HEK293 (cell line): Measurements from ENCODE around the gene UBQLN1.

Source experiments
- CTCF ChIA-PET: fragments of 350-600 bp; formaldehyde crosslinking; extraction: SDS; loops from one replicate; lab custom pipeline; 2021; ENCODE audit warnings: antibody characterized with exemption; lab: Yijun Ruan, JAX
- POLR2A ChIA-PET: fragments of 300-600 bp; formaldehyde crosslinking; extraction: SDS; loops from one replicate; lab custom pipeline; 2020; ENCODE audit warnings: antibody characterized with exemption, inconsistent platforms; lab: Yijun Ruan, JAX
- H3K27ac ChIP-seq: fragments of 200-500 bp; sonication (Bioruptor generic); 2 replicates; pipeline ENCODE4 v1.5.1; 2014; ENCODE audit warnings: low read depth, low read length, control low read depth, inconsistent platforms; ENCODE audit errors: extremely low read depth
- H3K36me3 ChIP-seq, 2 experiments: fragments of 200-500 bp in 1 of 2; sonication (Bioruptor generic) in 1 of 2; 1 replicate in 1 of 2; 2 replicates in 1 of 2; pipeline ENCODE4 v1.5.1; 2014 to 2017; ENCODE audit warnings: inconsistent platforms in 2 of 2, low read length in 2 of 2; ENCODE audit not compliant: control insufficient read depth in 2 of 2, insufficient read depth in 1 of 2
- H3K4me1 ChIP-seq: fragments of 200-500 bp; sonication (Bioruptor generic); 2 replicates; pipeline ENCODE4 v1.5.1; 2014; ENCODE audit warnings: mild to moderate bottlenecking, low read length, inconsistent platforms; ENCODE audit not compliant: control insufficient read depth, insufficient read depth
- H3K4me3 ChIP-seq: 2 replicates; pipeline ENCODE4 v1.5.1; 2011; ENCODE audit warnings: low read depth, mild to moderate bottlenecking, control low read depth, low read length, moderate library complexity
- H3K9me3 ChIP-seq: fragments of 200-500 bp; sonication (Bioruptor generic); 2 replicates; pipeline ENCODE4 v1.5.1; 2014; ENCODE audit warnings: low read depth, low read length, inconsistent platforms; ENCODE audit not compliant: control insufficient read depth, insufficient read depth
- GFI1B ChIP-seq: fragments of 450-650 bp; formaldehyde crosslinking; IDR thresholded peaks from 2 replicates; pipeline ENCODE4 v1.5.1; 2016; ENCODE audit warnings: missing biosample characterization, missing genetic modification characterization
- HOXD13 ChIP-seq: sonication (generic); formaldehyde crosslinking; IDR thresholded peaks from 2 replicates; pipeline ENCODE4 v1.8.0; 2022; ENCODE audit warnings: missing genetic modification reagents, borderline replicate concordance
- IKZF3 ChIP-seq: fragments of 450-650 bp; IDR thresholded peaks from 2 replicates; pipeline ENCODE4 v1.5.0; 2018; ENCODE audit warnings: missing biosample characterization, mild to moderate bottlenecking, missing genetic modification characterization, moderate library complexity
- INSM2 ChIP-seq: fragments of 450-650 bp; formaldehyde crosslinking; IDR thresholded peaks from 2 replicates; pipeline ENCODE4 v1.5.1; 2016; ENCODE audit warnings: missing biosample characterization, missing genetic modification characterization
- KLF10 ChIP-seq: fragments of 450-650 bp; IDR thresholded peaks from 2 replicates; pipeline ENCODE4 v1.5.1; 2018; ENCODE audit warnings: missing biosample characterization, mild to moderate bottlenecking, missing genetic modification characterization
- KLF17 ChIP-seq: fragments of 450-650 bp; formaldehyde crosslinking; IDR thresholded peaks from 2 replicates; pipeline ENCODE4 v1.5.1; 2016; ENCODE audit warnings: missing biosample characterization, missing genetic modification characterization
- KLF9 ChIP-seq: fragments of 450-650 bp; formaldehyde crosslinking; IDR thresholded peaks from 2 replicates; pipeline ENCODE4 v1.5.1; 2016; ENCODE audit warnings: missing biosample characterization, missing genetic modification characterization, low read depth
- OVOL3 ChIP-seq: fragments of 450-650 bp; formaldehyde crosslinking; IDR thresholded peaks from 2 replicates; pipeline ENCODE4 v1.5.1; 2016; ENCODE audit warnings: missing biosample characterization, missing genetic modification characterization
- PRDM6 ChIP-seq: fragments of 450-650 bp; formaldehyde crosslinking; IDR thresholded peaks from 2 replicates; pipeline ENCODE4 v1.5.1; 2017; ENCODE audit warnings: missing biosample characterization, missing genetic modification characterization
- SALL2 ChIP-seq: fragments of 450-650 bp; formaldehyde crosslinking; IDR thresholded peaks from 2 replicates; pipeline ENCODE4 v1.5.0; 2017; ENCODE audit warnings: missing biosample characterization, mild to moderate bottlenecking, missing genetic modification characterization, borderline replicate concordance
- SCRT1 ChIP-seq: fragments of 450-650 bp; formaldehyde crosslinking; IDR thresholded peaks from 2 replicates; pipeline ENCODE4 v1.5.1; 2016; ENCODE audit warnings: missing biosample characterization, missing genetic modification characterization, borderline replicate concordance
- ZBTB44 ChIP-seq: fragments of 450-650 bp; IDR thresholded peaks from 2 replicates; pipeline ENCODE4 v1.5.1; 2018; ENCODE audit warnings: missing biosample characterization, mild to moderate bottlenecking, missing genetic modification characterization
- ZNF10 ChIP-seq: fragments of 450-650 bp; formaldehyde crosslinking; IDR thresholded peaks from 2 replicates; pipeline ENCODE4 v1.5.1; 2017; ENCODE audit warnings: missing biosample characterization, missing genetic modification characterization
- ZNF155 ChIP-seq: fragments of 450-650 bp; formaldehyde crosslinking; IDR thresholded peaks from 2 replicates; pipeline ENCODE4 v1.5.1; 2016; ENCODE audit warnings: missing biosample characterization, missing genetic modification characterization
- ZNF2 ChIP-seq: fragments of 450-650 bp; formaldehyde crosslinking; IDR thresholded peaks from 2 replicates; pipeline ENCODE4 v1.5.1; 2016; ENCODE audit warnings: missing biosample characterization, missing genetic modification characterization
- ZNF23 ChIP-seq: fragments of 450-650 bp; formaldehyde crosslinking; IDR thresholded peaks from 2 replicates; pipeline ENCODE4 v1.5.1; 2016; ENCODE audit warnings: missing biosample characterization, missing genetic modification characterization, borderline replicate concordance
- ZNF335 ChIP-seq: fragments of 450-650 bp; formaldehyde crosslinking; conservative IDR thresholded peaks from 2 replicates; pipeline ENCODE4 v1.5.1; 2016; ENCODE audit warnings: missing biosample characterization, missing genetic modification characterization
- ZNF354C ChIP-seq: fragments of 450-650 bp; formaldehyde crosslinking; IDR thresholded peaks from 2 replicates; pipeline ENCODE4 v1.5.1; 2016; ENCODE audit warnings: missing biosample characterization, missing genetic modification characterization, low read depth, borderline replicate concordance
- ZNF433 ChIP-seq: fragments of 450-650 bp; formaldehyde crosslinking; IDR thresholded peaks from 2 replicates; pipeline ENCODE4 v1.5.1; 2016; ENCODE audit warnings: missing biosample characterization, missing genetic modification characterization, low read depth
- ZNF473 ChIP-seq: fragments of 450-650 bp; formaldehyde crosslinking; IDR thresholded peaks from 2 replicates; pipeline ENCODE4 v1.5.1; 2017; ENCODE audit warnings: missing biosample characterization, missing genetic modification characterization
- ZNF548 ChIP-seq: fragments of 450-650 bp; formaldehyde crosslinking; IDR thresholded peaks from 2 replicates; pipeline ENCODE4 v1.5.1; 2016; ENCODE audit warnings: missing biosample characterization, missing genetic modification characterization
- ZNF561 ChIP-seq: fragments of 450-650 bp; IDR thresholded peaks from 2 replicates; pipeline ENCODE4 v1.5.1; 2018; ENCODE audit warnings: missing biosample characterization, missing genetic modification characterization, borderline replicate concordance
- ZNF623 ChIP-seq: fragments of 450-650 bp; formaldehyde crosslinking; IDR thresholded peaks from 2 replicates; pipeline ENCODE4 v1.5.1; 2016; ENCODE audit warnings: missing biosample characterization, missing genetic modification characterization
- ZNF654 ChIP-seq: fragments of 450-650 bp; formaldehyde crosslinking; IDR thresholded peaks from 2 replicates; pipeline ENCODE4 v1.5.1; 2016; ENCODE audit warnings: low read depth, missing biosample characterization, missing genetic modification characterization
- ZNF747 ChIP-seq: fragments of 450-650 bp; formaldehyde crosslinking; IDR thresholded peaks from 2 replicates; pipeline ENCODE4 v1.5.1; 2016; ENCODE audit warnings: missing biosample characterization, missing genetic modification characterization
- ZNF830 ChIP-seq: fragments of 450-650 bp; IDR thresholded peaks from 2 replicates; pipeline ENCODE4 v1.5.0; 2018; ENCODE audit warnings: missing biosample characterization, missing genetic modification characterization, low read depth, mild to moderate bottlenecking, moderate library complexity
- ZSCAN30 ChIP-seq: fragments of 450-650 bp; IDR thresholded peaks from 2 replicates; pipeline ENCODE4 v1.5.1; 2018; ENCODE audit warnings: missing biosample characterization, mild to moderate bottlenecking, missing genetic modification characterization, moderate library complexity

UBQLN1 gene

GRCh38 chr9:83675466-83675865, 32.3 kb downstream of the UBQLN1 start:
- POLR2A ChIA-PET = no interaction called here
- no peaks in the 10 kb centered on the region for H3K4me1 ChIP-seq
- no peaks in the 10 kb centered on the region for H3K9me3 ChIP-seq
- CTCF ChIA-PET = no interaction called here
- no peak overlapping the region for H3K4me3 ChIP-seq
- TF ChIP-seq GFI1B (no peak), ZNF155 (no peak), ZNF10 (tag by site-specific recombination) (no peak), KLF17 (tag by site-specific recombination) (no peak), ZNF623 (tag by site-specific recombination) (no peak), ZNF561 (tag by site-specific recombination) (no peak), PRDM6 (tag by site-specific recombination) (no peak), KLF9 (no peak), ZNF548 (tag by site-specific recombination) (no peak), ZNF2 (tag by site-specific recombination) (no peak), ZNF747 (tag by site-specific recombination) (no peak), SCRT1 (tag by site-specific recombination) (no peak), ZNF830 (tag by site-specific recombination) (no peak), KLF10 (tag by site-specific recombination) (no peak), INSM2 (tag by site-specific recombination) (no peak), ZNF23 (tag by site-specific recombination) (no peak), ZBTB44 (no peak), ZNF654 (tag by site-specific recombination) (no peak), ZNF354C (tag by site-specific recombination) (no peak)
- H3K36me3 ChIP-seq = peaks cover 12 to 82% of the 10 kb centered on the region in 2 experiments
- H3K27ac ChIP-seq = no peak overlapping the region

- Histone ChIP-seq H3K36me3 (peaks cover 7 to 62% of the 10 kb centered on the region in 2 experiments; a peak in 2 of 3 replicates), H3K4me1 (no peaks in the 10 kb centered on the region), H3K9me3 (no peaks in the 10 kb centered on the region), H3K4me3 (no peak overlapping the region), H3K27ac (no peak overlapping the region)
- ChIA-PET POLR2A (no interaction called here), CTCF (interaction anchor here (0.8 kb wide), 1 partner anchor 17 kb away, joined by 3 read pairs; no protein-coding TSS in a partner anchor)
- TF ChIP-seq ZNF433 (tag by site-specific recombination) (no peak), ZNF335 (tag by site-specific recombination) (no peak), ZNF473 (no peak), IKZF3 (tag by site-specific recombination) (no peak), OVOL3 (tag by site-specific recombination) (no peak), SALL2 (tag by site-specific recombination) (no peak), ZSCAN30 (tag by site-specific recombination) (no peak), HOXD13 (CRISPR knock-in tag) (no peak)
Observed at GRCh38 chr9:83671451-83671850, 36.3 kb downstream of the UBQLN1 start.
